Measurements from ENCODE around the gene DDX56. TPM values are rescaled to one million over a fixed set of nuclear protein-coding genes. Genes with fewer than 3 reads are reported as not detected.

The DDX56 gene
- total RNA-seq, 1 donor from 2014 or later = 75.6 TPM

- peaks cover 13% of the 10 kb centered on the region for H3K27me3 ChIP-seq (ENCODE audit: insufficient read depth, low read length)
- no peaks in the 10 kb centered on the region for H4K20me1 ChIP-seq (ENCODE audit: insufficient read depth, low read length)
- Mint-ChIP-seq H3K27me3 (ENCODE audit: low read depth, unreplicated experiment) (peaks cover 37% of the 10 kb centered on the region), H3K36me3 (ENCODE audit: low read depth, unreplicated experiment) (no peaks in the 10 kb centered on the region), H3K9me3 (ENCODE audit: unreplicated experiment) (peaks cover 4% of the 10 kb centered on the region), H3K4me3 (ENCODE audit: unreplicated experiment) (no peak overlapping the region), H3K4me1 (ENCODE audit: low read depth, unreplicated experiment) (no peaks in the 10 kb centered on the region), H3K27ac (ENCODE audit: unreplicated experiment) (no peak overlapping the region)
- no peak overlapping the region for H2AFZ ChIP-seq (ENCODE audit: low read depth, low read length)
- TF ChIP-seq CTCF (IDR thresholded peaks at IDR 0.05; ENCODE audit: insufficient read depth, low read depth, low read length) (no peak), EZH2 (IDR thresholded peaks at IDR 0.05; ENCODE audit: insufficient read depth, low read length) (no peak)
- H3K79me2 ChIP-seq (ENCODE audit: insufficient read depth, low read length) = no peaks in the 10 kb centered on the region
- H3K9me3 ChIP-seq (ENCODE audit: insufficient read depth, low read depth, low read length) = no peaks in the 10 kb centered on the region
- no peaks in the 10 kb centered on the region for H3K4me1 ChIP-seq (ENCODE audit: insufficient read depth, low read length)
- DNase-seq (ENCODE audit: low read depth) = no peak
- no peak for FAIRE-seq
- no peaks in the 10 kb centered on the region for H3K36me3 ChIP-seq (ENCODE audit: insufficient read depth, low read length)
- H3K4me2 ChIP-seq (ENCODE audit: low read length) = no peak overlapping the region
- no peak overlapping the region for H3K4me3 ChIP-seq (ENCODE audit: insufficient read depth, low read depth, low read length)
- H3K27ac ChIP-seq (ENCODE audit: low read depth, low read length) = no peak overlapping the region
- H3K9ac ChIP-seq (ENCODE audit: low read length) = no peak overlapping the region
Measured at GRCh38 chr7:44518761-44519160, 54.9 kb downstream of the DDX56 start.

- no peak overlapping the region for H3K9ac ChIP-seq (ENCODE audit: low read length)
- H3K27me3 Mint-ChIP-seq (ENCODE audit: low read depth, unreplicated experiment) = peaks cover 27% of the 10 kb centered on the region
- no peaks in the 10 kb centered on the region for H3K36me3 Mint-ChIP-seq (ENCODE audit: low read depth, unreplicated experiment)
- no peak overlapping the region for H3K27ac ChIP-seq (ENCODE audit: low read depth, low read length)
- DNase-seq (ENCODE audit: low read depth) (no peak), FAIRE-seq (no peak)
- no peaks in the 10 kb centered on the region for H3K4me1 ChIP-seq (ENCODE audit: insufficient read depth, low read length)
- no peaks in the 10 kb centered on the region for H3K9me3 Mint-ChIP-seq (ENCODE audit: unreplicated experiment)
- H3K36me3 ChIP-seq (ENCODE audit: insufficient read depth, low read length) = no peaks in the 10 kb centered on the region
- H3K4me1 Mint-ChIP-seq (ENCODE audit: low read depth, unreplicated experiment) = no peaks in the 10 kb centered on the region
- no peak overlapping the region for H3K4me3 Mint-ChIP-seq (ENCODE audit: unreplicated experiment)
- TF ChIP-seq CTCF (IDR thresholded peaks at IDR 0.05; ENCODE audit: insufficient read depth, low read depth, low read length) = no peak
- no peak for TF ChIP-seq EZH2 (IDR thresholded peaks at IDR 0.05; ENCODE audit: insufficient read depth, low read length)
- no peaks in the 10 kb centered on the region for H4K20me1 ChIP-seq (ENCODE audit: insufficient read depth, low read length)
- H3K9me3 ChIP-seq (ENCODE audit: insufficient read depth, low read depth, low read length) = no peaks in the 10 kb centered on the region
- no peak overlapping the region for H2AFZ ChIP-seq (ENCODE audit: low read depth, low read length)
- H3K4me2 ChIP-seq (ENCODE audit: low read length) = no peak overlapping the region
- H3K27ac Mint-ChIP-seq (ENCODE audit: unreplicated experiment) = no peak overlapping the region
- H3K4me3 ChIP-seq (ENCODE audit: insufficient read depth, low read depth, low read length) = no peak overlapping the region
- H3K79me2 ChIP-seq (ENCODE audit: insufficient read depth, low read length) = no peaks in the 10 kb centered on the region
- peaks cover 9% of the 10 kb centered on the region for H3K27me3 ChIP-seq (ENCODE audit: insufficient read depth, low read length)
Measured at GRCh38 chr7:44517175-44517574, 56.5 kb downstream of the DDX56 start.

Other genes starting within 250 kb of the DDX56 start
- gene CAMK2B, start 248.3 kb downstream of the DDX56 start, total RNA-seq = 0.18 TPM in 1 of 2 replicates, not detected in the other
- 86.8 and 94.6 TPM in 2 replicates for gene NUDCD3, start 83.2 kb downstream of the DDX56 start, total RNA-seq
- gene NPC1L1, start 32.6 kb downstream of the DDX56 start, total RNA-seq = 0.05 and 0.07 TPM in 2 replicates
- 68.7 and 69.2 TPM in 2 replicates for gene TMED4, start 8.3 kb upstream of the DDX56 start, total RNA-seq
- 65.6 and 73.7 TPM in 2 replicates for gene OGDH, start 32.7 kb upstream of the DDX56 start, total RNA-seq
- 62.5 and 76.8 TPM in 2 replicates for gene ZMIZ2, start 174.9 kb upstream of the DDX56 start, total RNA-seq
- gene PPIA, start 222.8 kb upstream of the DDX56 start, total RNA-seq = 1,461 and 1,628 TPM in 2 replicates